Ishikawa (cell line): Measurements from ENCODE around the gene SHISA9.

Experiments used
- CEBPB ChIP-seq: IDR thresholded peaks from 2 replicates; pipeline ENCODE4 v1.6.1; 2012
- CREB1 ChIP-seq: IDR thresholded peaks from 2 replicates; pipeline ENCODE4 v1.6.1; 2012; ENCODE audit warnings: low read depth
- FOXM1 ChIP-seq: IDR thresholded peaks from 2 replicates; pipeline ENCODE4 v1.6.1; 2012; ENCODE audit warnings: low read depth, borderline replicate concordance
- RAD21 ChIP-seq: IDR thresholded peaks from 2 replicates; pipeline ENCODE4 v1.6.1; 2012; ENCODE audit warnings: low read depth
- TF ChIP-seq, protein P1 (sequence below): IDR thresholded peaks from 2 replicates; pipeline ENCODE4 v1.6.1; 2012; ENCODE audit warnings: low read depth, mild to moderate bottlenecking

DNA sequence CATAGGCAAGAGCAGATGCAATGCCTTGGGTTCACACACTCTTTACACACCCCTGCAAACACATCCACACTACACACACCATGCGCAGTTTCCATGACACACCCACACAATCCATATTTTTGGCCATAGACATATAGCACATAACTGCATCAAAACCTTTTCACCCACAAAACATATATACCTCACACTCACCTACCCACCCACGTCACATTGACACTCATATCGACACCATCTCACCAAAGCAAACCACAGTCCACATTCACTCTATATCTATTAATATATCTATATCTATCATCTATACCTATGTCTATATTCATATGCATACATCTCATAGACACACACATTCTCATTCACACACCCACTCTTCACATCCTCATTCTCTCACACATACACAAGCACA is 246.9 kb downstream of the SHISA9 start:
- no peak for TF ChIP-seq CREB1
- no peak for TF ChIP-seq FOXM1
- TF ChIP-seq, protein P1, sequence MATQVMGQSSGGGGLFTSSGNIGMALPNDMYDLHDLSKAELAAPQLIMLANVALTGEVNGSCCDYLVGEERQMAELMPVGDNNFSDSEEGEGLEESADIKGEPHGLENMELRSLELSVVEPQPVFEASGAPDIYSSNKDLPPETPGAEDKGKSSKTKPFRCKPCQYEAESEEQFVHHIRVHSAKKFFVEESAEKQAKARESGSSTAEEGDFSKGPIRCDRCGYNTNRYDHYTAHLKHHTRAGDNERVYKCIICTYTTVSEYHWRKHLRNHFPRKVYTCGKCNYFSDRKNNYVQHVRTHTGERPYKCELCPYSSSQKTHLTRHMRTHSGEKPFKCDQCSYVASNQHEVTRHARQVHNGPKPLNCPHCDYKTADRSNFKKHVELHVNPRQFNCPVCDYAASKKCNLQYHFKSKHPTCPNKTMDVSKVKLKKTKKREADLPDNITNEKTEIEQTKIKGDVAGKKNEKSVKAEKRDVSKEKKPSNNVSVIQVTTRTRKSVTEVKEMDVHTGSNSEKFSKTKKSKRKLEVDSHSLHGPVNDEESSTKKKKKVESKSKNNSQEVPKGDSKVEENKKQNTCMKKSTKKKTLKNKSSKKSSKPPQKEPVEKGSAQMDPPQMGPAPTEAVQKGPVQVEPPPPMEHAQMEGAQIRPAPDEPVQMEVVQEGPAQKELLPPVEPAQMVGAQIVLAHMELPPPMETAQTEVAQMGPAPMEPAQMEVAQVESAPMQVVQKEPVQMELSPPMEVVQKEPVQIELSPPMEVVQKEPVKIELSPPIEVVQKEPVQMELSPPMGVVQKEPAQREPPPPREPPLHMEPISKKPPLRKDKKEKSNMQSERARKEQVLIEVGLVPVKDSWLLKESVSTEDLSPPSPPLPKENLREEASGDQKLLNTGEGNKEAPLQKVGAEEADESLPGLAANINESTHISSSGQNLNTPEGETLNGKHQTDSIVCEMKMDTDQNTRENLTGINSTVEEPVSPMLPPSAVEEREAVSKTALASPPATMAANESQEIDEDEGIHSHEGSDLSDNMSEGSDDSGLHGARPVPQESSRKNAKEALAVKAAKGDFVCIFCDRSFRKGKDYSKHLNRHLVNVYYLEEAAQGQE = no peak
- no peak for TF ChIP-seq RAD21
- no peak for TF ChIP-seq CEBPB
